ENCODE results near the gene FOXD1.
A peak's percentile ranks its signal among the peaks of the same experiment; 100 is the strongest.
"Not testable (repeated sequence)": the region's sequence is repeated elsewhere in the genome, so short reads cannot be mapped to it uniquely, and the experiment has no call there.

The FOXD1 gene

DNA sequence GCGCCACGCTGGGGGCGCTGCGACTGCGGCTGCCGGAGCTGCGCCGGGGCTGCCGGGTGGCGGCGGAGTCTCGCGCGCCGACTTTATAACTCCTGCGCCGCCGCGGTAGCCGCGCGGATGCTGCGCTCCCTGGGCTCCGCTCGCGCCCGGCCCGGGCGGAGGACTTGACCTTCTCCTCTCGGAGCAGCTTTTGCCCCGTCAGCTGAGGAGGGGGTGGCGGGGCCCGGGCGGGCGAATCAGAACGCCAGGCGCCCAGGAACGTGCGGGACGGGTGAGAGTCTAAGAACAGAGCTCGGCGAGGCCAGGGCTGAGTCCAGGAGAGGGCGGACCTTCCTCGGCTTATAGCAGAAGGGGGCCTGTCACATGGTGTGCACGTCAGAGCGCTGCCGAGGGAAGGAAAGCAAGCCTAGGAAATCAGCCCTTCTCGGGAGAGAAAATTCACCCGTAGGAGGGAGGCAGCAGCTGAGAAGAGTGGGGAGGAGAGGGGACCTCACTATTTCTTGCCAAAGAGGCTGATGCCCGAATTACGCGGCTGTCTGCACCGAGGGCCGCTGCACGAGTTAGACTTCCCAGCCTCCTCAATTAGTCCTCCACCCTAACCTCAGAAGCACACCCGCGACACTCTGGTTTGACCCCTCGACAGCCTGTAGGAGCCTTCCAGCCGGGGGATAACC is at the start of gene FOXD1:
FOXD1 (minus strand) TSS at position 315 of the 674 bp plus-strand sequence. CDS start 415 bp downstream, outside the sequence.
- peak; percentile 61 for DNase-seq

DNA sequence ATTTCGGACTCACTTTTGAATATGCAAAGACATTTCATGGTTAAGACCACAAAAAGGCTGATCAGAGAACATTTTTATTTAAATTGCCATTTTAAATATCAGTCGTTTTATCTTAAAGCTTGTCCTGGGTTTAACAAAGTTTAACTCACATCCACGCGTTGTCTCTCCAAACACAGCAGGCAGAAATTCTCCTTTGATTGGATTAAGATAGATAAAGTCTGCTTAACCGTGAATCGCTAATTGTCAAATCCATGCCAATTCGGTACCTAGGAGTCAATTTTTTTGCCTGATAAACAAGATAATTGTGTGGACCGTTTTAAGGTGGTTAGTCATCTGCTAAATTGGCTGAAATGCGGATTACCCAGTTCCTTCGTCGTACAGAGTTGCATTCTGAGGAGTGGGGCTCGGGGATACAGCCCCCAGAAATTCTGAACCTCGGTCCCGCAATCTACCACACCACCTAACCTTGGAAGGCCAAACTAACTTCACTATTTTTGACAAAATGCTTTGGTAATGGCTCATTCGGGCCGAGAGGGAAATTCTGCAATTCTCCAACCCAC is 49.0 kb upstream of the FOXD1 start:
- peak; percentile 28 for DNase-seq

DNA sequence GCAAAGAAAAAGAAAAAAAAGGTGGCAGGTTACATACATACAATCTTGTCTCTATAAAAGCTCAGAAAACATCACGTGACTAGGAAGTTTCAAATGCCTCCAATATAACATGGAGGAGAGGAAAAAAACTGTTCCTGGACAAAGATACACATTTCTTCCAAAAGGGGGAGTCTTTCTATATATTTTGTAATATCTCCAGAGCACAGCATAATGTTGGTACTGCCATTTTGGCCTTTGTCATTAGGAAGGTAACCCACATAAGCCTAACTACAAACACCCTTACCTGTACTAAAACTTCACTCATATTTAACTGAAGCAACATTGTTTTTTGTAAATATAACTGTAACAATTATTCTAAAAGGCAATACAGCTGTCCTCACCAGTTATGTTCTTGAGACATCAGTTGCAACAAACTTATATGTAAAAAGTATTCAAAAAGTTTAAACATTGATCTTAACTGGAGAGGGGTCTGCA is 48.4 kb upstream of the FOXD1 start:
- peak; percentile 81 for DNase-seq

DNA sequence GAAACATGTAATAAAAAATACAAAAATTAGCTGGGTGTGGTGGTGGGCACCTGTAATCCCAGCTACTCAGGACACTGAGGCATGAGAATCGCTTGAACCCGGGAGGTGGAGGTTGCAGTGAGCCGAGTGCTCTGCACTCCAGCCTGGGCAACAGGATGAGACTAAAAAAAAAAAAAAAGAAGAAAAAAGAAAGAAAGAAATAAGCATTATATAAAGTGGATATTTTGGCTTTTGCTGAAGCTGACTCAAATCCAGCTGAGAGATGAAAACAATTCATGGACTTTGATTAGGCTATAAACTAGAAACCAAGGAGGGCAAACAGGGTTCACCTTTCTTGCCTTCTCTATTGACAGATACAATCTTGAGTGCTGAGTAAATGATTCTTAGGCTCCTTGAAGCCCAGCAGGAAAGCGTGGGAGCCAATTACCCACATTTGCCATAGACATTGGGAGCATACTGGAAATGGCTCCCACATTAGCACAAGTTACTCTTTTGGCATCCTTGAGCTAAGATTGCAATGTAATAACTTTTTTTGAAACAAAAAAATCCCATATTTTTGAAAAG is 47.3 kb upstream of the FOXD1 start:
- no peak for DNase-seq

DNA sequence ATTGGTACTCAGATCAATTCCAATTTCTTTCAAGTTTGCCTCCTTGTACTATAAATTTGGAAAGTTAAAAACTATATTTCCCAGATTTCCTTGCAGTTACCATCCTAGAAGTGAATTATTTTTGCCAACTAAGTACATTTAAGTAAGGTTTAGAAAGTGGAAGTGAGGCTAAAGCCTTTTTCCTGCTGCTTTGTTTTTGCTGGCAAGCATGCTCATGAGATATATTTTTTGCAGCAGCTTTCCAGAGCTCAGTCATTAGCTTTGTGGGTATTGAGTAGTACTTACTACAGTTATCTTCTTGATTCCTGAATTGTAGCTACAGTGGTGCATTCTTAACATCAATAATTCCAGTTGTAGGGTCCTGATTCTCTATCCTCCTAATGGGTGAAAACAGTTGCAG is 46.1 kb upstream of the FOXD1 start:
- no peak for DNase-seq

DNA sequence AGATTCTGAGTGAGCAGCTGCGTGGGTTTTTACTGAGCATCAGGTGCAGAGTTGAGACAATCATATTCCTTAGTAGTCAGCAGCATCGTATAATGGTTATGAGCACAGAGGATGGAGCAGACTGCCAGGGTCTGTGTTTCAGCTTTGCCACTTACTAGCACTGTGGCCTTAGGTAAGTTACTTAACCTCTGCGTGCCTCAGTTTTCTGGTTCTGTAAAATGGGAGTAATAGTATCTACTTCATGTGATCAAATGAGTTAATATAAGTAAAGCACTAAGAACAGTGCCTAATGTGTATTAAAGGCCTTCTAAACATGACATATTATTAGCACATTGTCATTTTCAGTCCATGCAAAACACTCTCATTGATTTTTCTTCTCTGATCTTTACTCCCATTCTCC is 44.8 kb upstream of the FOXD1 start:
- DNase-seq = no peak

DNA sequence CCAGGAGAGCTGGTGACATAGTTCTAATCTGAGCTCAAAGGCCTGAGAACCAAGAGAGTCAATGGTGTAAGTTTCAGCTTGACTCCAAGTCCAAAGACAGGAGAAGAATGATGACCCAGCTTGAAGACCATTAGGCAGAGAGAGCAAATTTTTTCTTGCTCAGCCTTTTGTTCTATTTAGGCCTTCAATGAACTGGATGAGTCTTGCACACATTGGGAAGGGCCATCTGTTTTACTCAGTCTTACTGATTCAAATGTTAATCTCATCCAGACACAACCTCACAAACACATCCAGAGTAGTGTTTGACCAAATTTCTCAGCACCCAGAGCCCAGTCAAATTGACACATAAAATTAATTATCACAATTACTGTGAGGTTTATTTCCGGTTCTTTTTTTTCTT is 42.6 kb upstream of the FOXD1 start:
- DNase-seq = no peak

DNA sequence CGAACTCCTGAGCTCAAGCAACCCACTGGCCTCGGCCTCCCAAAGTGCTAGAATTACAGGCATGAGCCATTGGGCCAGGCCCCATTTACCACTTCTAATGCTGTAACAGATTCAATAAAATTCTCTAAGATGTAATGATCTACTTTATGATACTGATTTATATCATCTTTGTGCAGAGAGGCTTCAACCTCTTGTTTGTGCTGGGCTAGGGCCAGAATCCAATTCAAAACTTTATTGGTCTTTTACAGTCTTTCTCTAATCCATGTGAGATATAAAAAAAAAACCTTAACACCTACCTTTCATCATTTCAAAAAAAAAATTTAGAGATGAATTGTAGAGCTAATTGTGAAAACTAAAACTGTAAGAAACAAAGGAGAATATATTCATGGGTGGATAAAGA is 41.5 kb upstream of the FOXD1 start:
- DNase-seq = no peak

DNA sequence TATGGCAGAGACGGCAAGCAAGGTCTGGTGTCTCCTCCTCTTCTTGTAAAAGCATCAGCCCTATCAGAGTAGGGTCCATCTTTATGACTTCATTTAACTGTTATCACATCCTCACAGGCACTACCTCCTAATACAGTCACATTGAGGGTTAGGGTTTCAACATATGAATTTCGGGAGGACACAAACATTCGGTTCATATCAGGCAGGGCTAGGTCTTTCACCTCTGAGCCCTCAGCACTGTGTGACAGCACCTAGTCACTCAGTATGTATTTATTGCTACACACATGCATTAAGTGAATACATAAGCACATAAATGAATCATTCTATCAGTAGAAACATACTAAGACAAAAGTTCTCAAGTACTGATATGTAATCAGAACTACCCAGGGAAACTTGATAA is 40.2 kb upstream of the FOXD1 start:
- no peak for DNase-seq

DNA sequence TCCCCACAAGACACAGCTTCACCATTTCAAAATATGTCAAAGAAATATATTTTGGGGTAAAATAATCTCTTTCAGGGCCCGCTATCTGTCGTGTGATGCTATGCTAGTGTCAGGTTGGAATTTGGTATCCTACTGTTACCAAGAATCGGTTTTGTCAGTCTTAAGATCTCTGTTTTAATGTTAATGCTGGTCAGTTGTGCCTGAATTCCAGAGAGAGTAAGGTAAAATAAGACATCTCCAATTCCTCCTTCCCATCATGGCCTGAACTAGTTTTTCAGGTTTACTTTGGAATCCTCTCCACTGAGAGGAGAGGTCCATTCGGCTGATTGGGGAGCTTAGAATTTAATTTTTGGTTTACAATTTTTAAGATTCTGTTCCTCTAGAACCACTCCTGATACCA is 39.2 kb upstream of the FOXD1 start:
- no peak for DNase-seq

DNA sequence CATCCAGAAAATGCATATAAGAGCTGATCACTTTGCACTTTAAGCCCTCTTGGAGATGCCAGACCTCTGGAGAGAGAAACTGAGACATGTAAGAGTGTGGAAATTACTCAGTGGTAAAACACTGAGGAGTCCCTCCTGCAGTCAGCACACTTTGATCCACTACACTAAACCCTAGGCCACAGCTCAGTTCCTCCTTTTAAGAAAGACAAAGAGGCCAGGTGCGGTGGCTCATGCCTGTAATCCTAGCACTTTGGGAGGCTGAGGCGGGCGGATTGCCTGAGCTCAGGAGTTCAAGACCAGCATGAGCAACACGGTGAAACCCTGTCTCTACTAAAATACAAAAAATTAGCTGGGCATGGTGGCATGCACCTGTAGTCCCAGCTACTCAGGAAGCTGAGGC is 38.7 kb upstream of the FOXD1 start:
- DNase-seq = not testable (repeated sequence)

DNA sequence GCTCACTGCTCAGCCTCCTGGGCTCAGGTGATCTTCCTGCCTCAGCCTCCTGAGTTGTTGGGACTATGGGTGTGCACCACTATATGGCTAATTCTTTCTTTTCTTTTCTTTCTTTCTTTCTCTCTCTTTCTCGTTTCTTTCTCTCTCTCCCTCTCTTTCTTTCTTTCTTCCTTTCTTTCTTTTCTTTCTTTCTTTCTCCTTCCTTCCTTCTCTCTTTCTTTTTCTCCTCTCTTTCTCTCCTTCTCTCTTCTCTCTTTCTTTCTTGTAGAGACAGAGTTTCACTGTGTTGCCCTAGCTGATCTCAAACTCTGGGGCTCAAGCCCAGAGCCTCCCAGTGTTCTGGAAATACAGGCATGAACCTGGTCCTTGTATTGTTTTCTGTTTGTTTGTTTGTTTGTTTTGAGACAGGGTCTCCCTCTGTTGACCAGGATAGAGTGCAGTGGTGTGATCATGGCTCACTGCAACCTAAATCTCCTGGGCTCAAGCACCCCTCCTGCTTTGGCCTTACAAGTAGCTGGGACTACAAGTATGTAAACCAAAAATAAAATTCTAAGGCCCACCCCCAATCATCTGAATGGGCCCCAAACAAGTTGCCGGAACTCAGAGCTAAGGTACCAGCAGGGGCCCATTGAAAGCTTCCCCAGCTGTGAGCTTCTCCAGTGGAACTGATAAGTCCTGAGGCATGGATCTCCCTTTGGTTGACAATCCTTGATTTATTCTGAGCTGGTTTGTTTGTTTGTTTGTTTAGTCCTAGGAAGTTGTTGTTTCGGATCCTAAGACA is 37.7 kb upstream of the FOXD1 start:
- DNase-seq = no peak

DNA sequence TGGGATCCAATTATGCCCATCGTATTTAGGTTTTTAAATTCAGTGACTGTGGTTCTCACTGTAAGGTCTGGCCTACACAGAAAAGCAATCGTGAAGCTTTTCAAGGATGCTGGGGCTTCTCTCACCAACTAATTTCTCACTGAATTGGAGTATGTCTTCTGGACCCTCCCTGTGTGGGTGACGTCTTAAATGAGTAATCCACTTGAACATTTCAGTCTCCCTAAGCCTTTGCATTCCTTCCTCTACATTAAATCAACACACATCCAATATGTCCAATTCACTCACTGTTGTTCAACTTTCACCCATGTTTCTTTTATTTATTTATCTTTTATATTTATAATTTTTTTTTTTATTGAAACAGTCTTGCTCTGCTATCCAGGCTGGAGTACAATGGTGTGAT is 37.1 kb upstream of the FOXD1 start:
- no peak for DNase-seq

DNA sequence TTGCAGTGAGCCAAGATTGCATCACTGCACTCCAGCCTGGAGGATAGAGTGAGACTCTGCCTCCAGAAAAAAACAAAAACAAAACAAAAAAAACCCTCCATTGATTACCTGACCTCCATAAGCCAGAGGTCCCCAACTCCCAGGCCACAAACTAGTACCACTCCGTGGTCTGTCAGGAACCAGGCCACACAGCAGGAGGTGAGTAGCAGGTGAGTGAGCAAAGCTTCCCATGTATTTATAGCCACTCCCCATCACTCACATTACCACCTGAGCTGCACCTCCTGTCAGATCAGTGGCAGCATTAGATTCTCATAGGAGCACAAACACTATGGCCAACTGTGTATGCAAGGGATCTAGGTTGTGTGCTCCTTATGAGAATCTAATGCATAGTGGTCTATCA is 35.9 kb upstream of the FOXD1 start:
- no peak for DNase-seq

DNA sequence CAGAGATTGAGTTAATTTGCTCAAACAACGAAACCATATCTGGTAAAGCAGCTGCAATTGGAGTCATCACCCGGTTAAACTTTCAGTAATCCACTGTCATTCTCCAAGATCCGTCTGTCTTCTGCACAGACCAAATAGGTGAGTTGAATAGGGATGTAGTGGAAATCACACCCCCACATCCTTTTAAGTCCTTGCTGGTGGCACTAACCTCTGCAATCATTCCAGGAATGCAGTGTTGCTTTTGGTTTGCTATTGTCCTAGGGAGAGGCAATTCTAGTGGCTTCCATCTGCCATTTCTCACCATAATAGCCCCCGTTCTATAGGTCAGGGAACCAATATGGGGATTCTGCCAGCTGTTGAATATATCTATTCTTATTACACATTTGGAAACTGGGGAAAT is 35.1 kb upstream of the FOXD1 start:
- DNase-seq = no peak

DNA sequence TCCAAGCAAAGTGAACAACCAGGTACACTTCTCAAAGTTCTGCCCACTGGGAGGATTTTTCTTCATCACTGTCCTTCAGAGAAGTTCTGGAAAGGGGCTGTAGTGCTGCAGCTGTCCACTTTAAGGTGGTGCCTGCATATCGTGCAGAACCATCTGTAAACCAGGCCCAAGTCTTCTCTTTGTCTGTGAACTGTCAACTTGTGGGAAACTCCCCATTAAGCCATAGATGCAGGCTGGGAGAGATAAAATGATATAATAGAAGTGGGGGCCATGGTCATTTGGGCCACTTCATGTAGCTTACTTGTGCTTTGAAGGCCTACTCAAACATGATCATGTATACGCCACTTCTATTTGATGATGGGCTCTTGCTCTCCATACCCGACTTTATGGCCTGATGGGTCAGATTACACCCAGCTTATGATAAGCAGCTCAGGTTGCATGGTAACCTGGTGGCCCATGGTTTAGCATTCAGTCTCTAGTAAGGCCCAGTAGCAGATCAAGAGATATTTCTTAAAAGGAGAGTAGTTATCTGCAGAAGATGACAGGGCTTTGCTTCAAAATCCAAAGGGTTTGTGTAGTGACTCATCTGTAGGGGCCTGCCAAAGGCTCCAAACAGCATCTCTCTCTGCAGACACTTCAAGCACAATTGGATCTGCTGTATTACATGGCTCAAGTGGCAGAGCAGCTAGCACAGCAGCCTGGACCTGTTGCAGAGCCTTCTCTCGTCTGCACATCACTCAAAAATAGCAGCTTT is 34.0 kb upstream of the FOXD1 start:
- no peak for DNase-seq

DNA sequence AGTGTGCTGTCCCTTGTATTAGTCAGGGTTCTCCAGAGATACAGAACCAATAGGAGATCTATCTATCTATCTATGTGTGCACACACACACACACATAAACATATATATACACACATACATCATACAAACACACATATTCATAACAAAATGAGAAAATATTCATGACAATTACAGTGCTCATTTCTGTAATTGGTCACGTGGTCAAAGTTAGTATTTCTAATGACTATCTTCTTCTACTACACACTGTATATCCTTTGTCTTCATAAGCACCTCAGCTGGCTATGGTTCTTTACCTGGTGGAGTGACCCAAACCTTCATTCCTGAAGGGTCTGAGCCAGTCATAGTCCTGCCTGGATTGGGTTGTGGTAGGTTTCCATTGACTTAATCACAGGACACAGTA is 31.9 kb upstream of the FOXD1 start:
- no peak for DNase-seq

DNA sequence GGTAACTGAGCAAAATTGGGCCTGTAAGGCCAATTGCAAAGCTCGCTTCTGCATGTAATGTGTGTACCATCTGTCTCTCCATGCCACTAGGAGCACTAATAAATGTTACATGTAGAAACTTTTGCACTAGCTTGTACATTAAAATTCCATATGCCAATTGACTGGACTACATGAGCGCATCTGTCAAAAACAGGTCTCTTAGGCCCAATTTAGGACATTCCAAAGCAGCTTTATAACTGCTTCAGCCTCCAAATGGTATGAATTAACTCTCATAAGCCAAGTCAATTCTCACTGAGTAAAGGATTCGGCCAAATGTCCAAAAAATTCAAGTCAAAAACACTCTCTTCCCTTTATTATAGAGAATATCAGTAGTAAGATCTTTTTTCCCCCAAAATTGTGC is 23.5 kb upstream of the FOXD1 start:
- no peak for DNase-seq

DNA sequence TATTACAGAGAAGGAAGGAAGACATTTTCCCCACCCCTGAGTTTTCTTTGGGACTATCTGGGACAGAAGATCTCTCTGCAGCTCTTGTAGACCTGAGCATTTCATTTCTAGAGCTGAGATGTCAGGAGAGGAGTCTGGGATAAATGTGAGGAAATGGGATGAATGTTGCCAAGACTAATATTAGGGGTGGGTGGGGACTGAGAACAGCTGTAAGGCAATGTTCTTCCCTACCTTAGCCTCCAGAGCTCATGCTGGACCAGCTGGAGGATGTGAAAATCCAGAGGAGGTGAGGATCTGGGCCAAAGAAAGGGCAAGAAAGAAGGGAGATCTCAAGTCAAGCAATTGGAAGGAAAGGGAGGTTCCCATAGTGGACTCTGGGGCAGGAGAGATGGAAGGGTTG is 23.1 kb upstream of the FOXD1 start:
- DNase-seq = no peak

DNA sequence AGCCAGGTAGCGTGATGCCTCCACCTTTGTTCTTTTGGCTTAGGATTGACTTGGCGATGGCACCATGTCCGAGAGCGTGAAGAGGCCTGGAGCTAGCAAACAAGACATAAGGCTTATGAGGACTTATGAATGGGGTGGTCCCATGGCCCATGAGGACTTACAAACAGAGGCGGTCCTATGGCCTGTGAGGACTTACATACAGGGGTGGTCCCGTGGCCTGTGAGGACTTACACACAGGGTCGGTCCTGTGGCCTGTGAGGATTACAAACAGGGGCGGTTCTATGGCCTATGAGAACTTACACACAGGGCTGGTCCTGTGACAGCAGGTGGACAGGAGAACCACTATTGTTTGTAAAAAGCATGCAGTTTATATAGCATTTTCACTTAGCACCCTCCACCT is 21.3 kb upstream of the FOXD1 start:
- no peak for DNase-seq

DNA sequence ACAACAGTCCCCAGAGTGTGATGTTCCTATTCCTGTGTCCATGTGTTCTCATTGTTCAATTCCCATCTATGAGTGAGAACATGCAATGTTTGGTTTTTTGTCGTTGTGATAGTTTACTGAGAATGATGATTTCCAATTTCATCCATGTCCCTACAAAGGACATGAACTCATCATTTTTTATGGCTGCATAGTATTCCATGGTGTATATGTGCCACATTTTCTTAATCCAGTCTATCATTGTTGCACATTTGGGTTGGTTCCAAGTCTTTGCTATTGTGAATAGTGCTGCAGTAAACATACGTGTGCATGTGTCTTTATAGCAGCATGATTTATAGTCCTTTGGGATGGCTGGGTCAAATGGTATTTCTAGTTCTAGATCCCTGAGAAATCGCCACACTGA is 20.1 kb upstream of the FOXD1 start:
- DNase-seq = not testable (repeated sequence)

DNA sequence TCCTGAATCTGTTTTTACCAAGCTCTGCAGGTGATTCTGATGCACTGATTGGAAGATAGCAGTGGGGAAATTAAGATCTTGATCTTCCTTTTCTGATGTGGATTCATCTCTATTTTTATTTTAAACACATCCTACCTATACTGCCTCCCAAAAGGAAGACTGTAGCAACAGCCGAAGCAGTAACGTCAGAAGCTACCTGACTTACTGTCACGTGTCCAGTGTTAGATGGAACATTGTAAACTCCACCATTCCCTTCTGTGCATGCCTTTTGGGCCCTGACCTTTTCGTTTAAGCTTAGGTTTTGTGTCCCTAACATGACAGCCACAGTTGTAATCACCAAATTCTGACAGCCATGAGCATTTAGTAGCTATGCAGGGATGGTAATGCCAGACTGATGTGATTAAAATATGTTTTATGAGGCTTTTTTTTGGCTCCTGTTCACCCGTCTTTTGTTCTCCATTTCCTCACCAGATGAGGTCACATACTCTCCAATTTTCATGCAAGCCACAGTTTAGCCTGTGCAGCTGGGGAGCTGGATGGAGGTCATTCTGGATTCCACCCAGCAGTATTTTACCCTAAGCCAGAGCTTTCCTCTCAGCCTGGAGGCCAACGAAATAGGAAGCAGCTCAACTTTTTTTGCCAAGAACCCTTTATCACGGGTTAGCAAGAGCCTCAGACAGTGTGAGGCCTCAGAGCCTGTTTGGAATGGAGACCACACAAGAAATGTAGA is 15.6 kb upstream of the FOXD1 start:
- no peak for DNase-seq

Data from NCI-H1105 treated with DMSO at 0.1 percent for 48 hours (cell line).